SK-N-SH (cell line): Measurements from ENCODE around the gene ANO10. TPM values are rescaled to one million over a fixed set of nuclear protein-coding genes. Genes with fewer than 3 reads are reported as not detected.

ENCODE experiments used
- CTCF ChIA-PET: fragments of 300-600, 350-600 bp; formaldehyde crosslinking; extraction: SDS; loops from one replicate; lab custom pipeline; 2021; lab: Yijun Ruan, JAX
- POLR2A ChIA-PET: fragments of 350-600 bp; sonication (Branson Sonifier 250); formaldehyde crosslinking; extraction: SDS; loops from one replicate; lab custom pipeline; 2020; ENCODE audit warnings: antibody characterized with exemption, inconsistent platforms; lab: Yijun Ruan, JAX
- DNase-seq: peaks from one replicate; pipeline ENCODE4 v3.0.0; 2012
- H2AFZ ChIP-seq: fragments of 200-600 bp; sonication (generic); 2 replicates; pipeline ENCODE4 v1.8.1; 2016; ENCODE audit warnings: antibody characterized with exemption, mild to moderate bottlenecking, low read depth
- H3F3A ChIP-seq: fragments of 200-600 bp; sonication (generic); replicated peaks from 2 replicates; pipeline ENCODE3; 2016; ENCODE audit warnings: antibody characterized with exemption, mild to moderate bottlenecking; ENCODE audit not compliant: insufficient read depth
- H3K27ac ChIP-seq, 2 experiments: fragments of 200-500 bp in 1 of 2; fragments of 200-600 bp in 1 of 2; sonication (Bioruptor generic) in 1 of 2; sonication (generic), shearing (Covaris generic) in 1 of 2; 2 replicates each; pipeline versions ENCODE4 v1.5.1 to v1.6.1; 2014 to 2016; ENCODE audit warnings: low read depth in 2 of 2, inconsistent platforms in 1 of 2, low read length in 1 of 2, mild to moderate bottlenecking in 1 of 2, mixed read lengths in 1 of 2
- H3K27me3 ChIP-seq: fragments of 200-600 bp; sonication (generic), shearing (Covaris generic); 2 replicates; pipeline ENCODE4 v1.6.1; 2016; ENCODE audit warnings: mixed run types; ENCODE audit not compliant: insufficient read depth
- H3K36me3 ChIP-seq, 2 experiments: fragments of 200-500 bp in 1 of 2; fragments of 200-600 bp in 1 of 2; sonication (Bioruptor generic) in 1 of 2; sonication (generic) in 1 of 2; replicated peaks in 1 of 2; 2 replicates each; pipeline versions ENCODE3 to v1.5.1; 2014 to 2016; ENCODE audit warnings: low read length in 1 of 2, mild to moderate bottlenecking in 1 of 2; ENCODE audit not compliant: insufficient read depth in 2 of 2, control insufficient read depth in 1 of 2
- H3K4me1 ChIP-seq, 2 experiments: fragments of 200-500 bp in 1 of 2; fragments of 200-600 bp in 1 of 2; sonication (Bioruptor generic) in 1 of 2; sonication (generic), shearing (Covaris generic) in 1 of 2; 2 replicates each; pipeline versions ENCODE4 v1.5.1 to v1.6.1; 2014 to 2016; ENCODE audit warnings: low read depth in 1 of 2, low read length in 1 of 2, mixed run types in 1 of 2; ENCODE audit not compliant: insufficient read depth in 2 of 2, control insufficient read depth in 1 of 2
- H3K4me2 ChIP-seq: fragments of 200-600 bp; sonication (generic), shearing (Covaris generic); 2 replicates; pipeline ENCODE4 v1.6.1; 2017; ENCODE audit warnings: mixed run types
- H3K4me3 ChIP-seq, 2 experiments: fragments of 200-500 bp in 1 of 2; fragments of 200-600 bp in 1 of 2; sonication (Bioruptor generic) in 1 of 2; sonication (generic), shearing (Covaris generic) in 1 of 2; 2 replicates each; pipeline versions ENCODE4 v1.5.1 to v1.8.1; 2014 to 2016; ENCODE audit warnings: low read depth in 2 of 2, inconsistent platforms in 1 of 2, low read length in 1 of 2, mild to moderate bottlenecking in 1 of 2, mixed read lengths in 1 of 2, moderate library complexity in 1 of 2
- H3K79me2 ChIP-seq: fragments of 200-600 bp; sonication (generic); 2 replicates; pipeline ENCODE4 v1.8.1; 2017; ENCODE audit warnings: mild to moderate bottlenecking; ENCODE audit not compliant: insufficient read depth
- H3K9ac ChIP-seq: fragments of 200-600 bp; sonication (generic); 2 replicates; pipeline ENCODE4 v1.6.1; 2017; ENCODE audit warnings: mixed run types
- H3K9me2 ChIP-seq: fragments of 200-600 bp; sonication (generic); 2 replicates; pipeline ENCODE4 v1.6.1; 2017; ENCODE audit warnings: mixed run types
- H3K9me3 ChIP-seq: fragments of 200-600 bp; sonication (generic); 2 replicates; pipeline ENCODE4 v1.6.1; 2017; ENCODE audit warnings: mixed run types, mild to moderate bottlenecking, moderate library complexity
- H4K20me1 ChIP-seq: fragments of 200-600 bp; sonication (generic); 2 replicates; pipeline ENCODE4 v1.6.1; 2017; ENCODE audit warnings: mild to moderate bottlenecking, mixed run types; ENCODE audit not compliant: insufficient read depth
- EZH2phosphoT487 ChIP-seq: fragments of 200-600 bp; sonication (generic); IDR thresholded peaks from 2 replicates; pipeline ENCODE4 v1.6.1; 2017; ENCODE audit warnings: low read depth, mixed run types, mild to moderate bottlenecking, antibody characterized with exemption, moderate library complexity, borderline replicate concordance
- FOXM1 ChIP-seq: IDR thresholded peaks from 2 replicates; pipeline ENCODE4 v1.4.0; 2012; ENCODE audit warnings: low read depth, mild to moderate bottlenecking
- GABPA ChIP-seq: IDR thresholded peaks from 2 replicates; pipeline ENCODE4 v1.4.0; 2012; ENCODE audit warnings: low read depth, mild to moderate bottlenecking
- GATA2 ChIP-seq: sonication (generic); formaldehyde crosslinking; IDR thresholded peaks from 2 replicates; pipeline ENCODE4 v1.5.0; 2020; ENCODE audit warnings: mild to moderate bottlenecking, missing genetic modification reagents
- IRF3 ChIP-seq: fragments of 150-350 bp; IDR thresholded peaks from 2 replicates; pipeline ENCODE4 v1.6.1; 2016; ENCODE audit warnings: mild to moderate bottlenecking, low read depth, low read length
- JUND ChIP-seq: IDR thresholded peaks from 2 replicates; pipeline ENCODE4 v1.4.0; 2012
- MEF2A ChIP-seq: IDR thresholded peaks from 2 replicates; pipeline ENCODE4 v1.4.0; 2012; ENCODE audit warnings: low read depth, borderline replicate concordance
- MXI1 ChIP-seq: IDR thresholded peaks from 2 replicates; pipeline ENCODE4 v1.6.1; 2012; ENCODE audit warnings: mild to moderate bottlenecking, low read depth, low read length, improper control_type of control experiment
- NRF1 ChIP-seq: IDR thresholded peaks from 2 replicates; pipeline ENCODE4 v1.6.1; 2012; ENCODE audit warnings: low read depth, mild to moderate bottlenecking, low read length
- PBX3 ChIP-seq: IDR thresholded peaks from 2 replicates; pipeline ENCODE4; 2012
- POLR2AphosphoS5 ChIP-seq: IDR thresholded peaks from 2 replicates; pipeline ENCODE4 v1.6.1; 2012; ENCODE audit warnings: low read depth, low read length
- RAD21 ChIP-seq: IDR thresholded peaks from 2 replicates; pipeline ENCODE4 v1.6.1; 2012; ENCODE audit warnings: mild to moderate bottlenecking, low read length
- RCOR1 ChIP-seq: fragments of 150-350 bp; IDR thresholded peaks from 2 replicates; pipeline ENCODE4 v1.6.1; 2017; ENCODE audit warnings: antibody characterized with exemption, low read length
- RFX5 ChIP-seq: IDR thresholded peaks from 2 replicates; pipeline ENCODE4 v1.6.1; 2012; ENCODE audit warnings: mild to moderate bottlenecking, improper control_type of control experiment, low read length
- TAF1 ChIP-seq: IDR thresholded peaks from 2 replicates; pipeline ENCODE4 v1.6.1; 2012; ENCODE audit warnings: low read depth, mild to moderate bottlenecking, low read length, moderate library complexity, borderline replicate concordance
- TEAD4 ChIP-seq: IDR thresholded peaks from 2 replicates; pipeline ENCODE4 v1.4.0; 2012; ENCODE audit warnings: mild to moderate bottlenecking, borderline replicate concordance; ENCODE audit not compliant: insufficient read depth
- USF1 ChIP-seq: IDR thresholded peaks from 2 replicates; pipeline ENCODE4 v1.4.0; 2012; ENCODE audit warnings: low read depth, borderline replicate concordance
- USF2 ChIP-seq: fragments of 150-350 bp; IDR thresholded peaks from 2 replicates; pipeline ENCODE4 v1.6.1; 2017; ENCODE audit warnings: antibody characterized with exemption, low read length, low read depth, borderline replicate concordance
- YY1 ChIP-seq: IDR thresholded peaks from 2 replicates; pipeline ENCODE4 v1.4.0; 2012; ENCODE audit warnings: low read depth, mild to moderate bottlenecking
- ZBTB33 ChIP-seq: IDR thresholded peaks from 2 replicates; pipeline ENCODE4 v1.4.0; 2012; ENCODE audit warnings: low read depth, borderline replicate concordance
- WGBS: methylation state at CpG from one replicate; pipeline ENCODE4 v1.1.6; 2017; ENCODE audit warnings: low lambda C conversion rate; 5-methylcytosine and 5-hydroxymethylcytosine counted together
- polyA plus RNA-seq, 3 experiments: library from polyadenylated mRNA; depleted of rRNA; stranded (reverse); fragments of >200 nt; gene quantifications; 2 replicates each; pipeline ENCODE4 v1.2.3, GENCODE V29; 2012

Gene ANO10
- polyA plus RNA-seq, 1 of the 3 experiments (the other 2 are of a cell fraction): 16.8 TPM

- Histone ChIP-seq H3K9ac (no peak overlapping the region), H4K20me1 (peaks cover 3% of the 10 kb centered on the region; the same call in 1 of the 2 replicates), H3K79me2 (peaks cover 50% of the 10 kb centered on the region), H3K27me3 (no peaks in the 10 kb centered on the region), H3K9me3 (no peaks in the 10 kb centered on the region), H3K4me2 (no peak overlapping the region), H3F3A (no peaks in the 10 kb centered on the region), H3K36me3 (peaks cover 12 to 13% of the 10 kb centered on the region in 2 experiments), H2AFZ (no peak overlapping the region), H3K27ac (no peak overlapping the region), H3K4me3 (no peak overlapping the region), H3K9me2 (no peaks in the 10 kb centered on the region), H3K4me1 (no peaks in the 10 kb centered on the region)
- no peak for TF ChIP-seq TAF1
- TF ChIP-seq RCOR1: no peak
- TF ChIP-seq GATA2: no peak
- TF ChIP-seq JUND: no peak
- TF ChIP-seq ZBTB33: no peak
- TF ChIP-seq USF1: no peak
- TF ChIP-seq USF2: no peak
- no peak for TF ChIP-seq RAD21
- TF ChIP-seq YY1: no peak
- ChIA-PET CTCF (no interaction called here), POLR2A (no interaction called here)
- WGBS: 96% methylated on average over 1 of the region's 1 CpG
- no peak for DNase-seq
Observed at GRCh38 chr3:43609406-43609805, 12.4 kb downstream of the ANO10 start.

- H3F3A ChIP-seq: no peaks in the 10 kb centered on the region
- no peak overlapping the region for H2AFZ ChIP-seq
- H3K4me2 ChIP-seq: no peak overlapping the region
- ChIA-PET CTCF (interaction anchor here (1.2 kb wide), 1 partner anchor 30 kb away, joined by 3 read pairs; no protein-coding TSS in a partner anchor), POLR2A (interaction anchor here (0.6 kb wide), 1 partner anchor 81 kb away, joined by 3 read pairs; no protein-coding TSS in a partner anchor)
- H3K79me2 ChIP-seq: peaks cover 47% of the 10 kb centered on the region
- no peaks in the 10 kb centered on the region for H3K9me2 ChIP-seq
- H3K4me1 ChIP-seq: no peaks in the 10 kb centered on the region
- peaks cover 19% of the 10 kb centered on the region in 2 experiments for H3K36me3 ChIP-seq
- H3K4me3 ChIP-seq: no peak overlapping the region
- peaks cover 3% of the 10 kb centered on the region; the same call in 1 of the 2 replicates for H4K20me1 ChIP-seq
- H3K9me3 ChIP-seq: no peaks in the 10 kb centered on the region
- H3K27ac ChIP-seq: no peak overlapping the region
- H3K9ac ChIP-seq: no peak overlapping the region
- 95% methylated on average over 1 of the region's 1 CpG for WGBS
- H3K27me3 ChIP-seq: no peaks in the 10 kb centered on the region
- DNase-seq: no peak
- TF ChIP-seq FOXM1 (no peak), NRF1 (no peak), EZH2phosphoT487 (no peak), MXI1 (no peak), MEF2A (no peak), USF1 (no peak), PBX3 (no peak), IRF3 (no peak), TEAD4 (no peak), GATA2 (no peak), POLR2AphosphoS5 (no peak), ZBTB33 (no peak), RFX5 (no peak), GABPA (no peak)
Observed at GRCh38 chr3:43608751-43609150, 13.1 kb downstream of the ANO10 start.
